LNCAP (cell line): ENCODE results near the gene TIMM9.

Experiments
- CTCF ChIP-seq: fragments of 450-650 bp; IDR thresholded peaks from 2 replicates; pipeline ENCODE4 v1.5.1; 2017; ENCODE audit warnings: mild to moderate bottlenecking

Gene TIMM9

GRCh38 chr14:58426670-58427280, 556 bp downstream of the TIMM9 start:
- no peak for TF ChIP-seq CTCF

GRCh38 chr14:58415636-58416547, 11.4 kb downstream of the TIMM9 start:
- no peak for TF ChIP-seq CTCF

DNA sequence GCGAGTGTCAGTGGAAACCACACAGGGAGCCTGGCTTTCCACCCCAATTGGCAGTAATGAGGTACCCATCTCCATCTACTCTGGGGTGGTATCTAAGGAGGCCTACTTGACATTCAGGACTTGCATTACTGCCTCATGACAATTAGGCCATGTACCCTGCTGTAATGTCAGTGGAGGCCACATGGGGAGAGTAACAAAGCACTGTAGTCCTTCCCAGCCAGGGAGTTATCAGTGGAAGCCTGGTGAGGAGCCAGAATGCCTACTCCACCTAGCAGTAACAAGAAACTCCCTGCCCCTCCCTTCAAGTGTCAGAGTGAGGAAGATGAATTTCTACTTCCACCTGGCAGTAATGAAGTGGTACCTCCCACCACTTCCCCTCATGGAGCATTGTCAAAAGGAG, 12.5 kb downstream of the TIMM9 start:
- no peak for TF ChIP-seq CTCF

- no peak for TF ChIP-seq CTCF
These were observed 18.6 kb downstream of the TIMM9 start for GRCh38 chr14:58408681-58409215.

- peak; percentile 19; the same call in 1 of the 2 replicates for TF ChIP-seq CTCF
These were observed 25.7 kb downstream of the TIMM9 start for GRCh38 chr14:58401587-58401986.

- no peak for TF ChIP-seq CTCF
These were observed 28.4 kb downstream of the TIMM9 start for GRCh38 chr14:58398895-58399294.

DNA sequence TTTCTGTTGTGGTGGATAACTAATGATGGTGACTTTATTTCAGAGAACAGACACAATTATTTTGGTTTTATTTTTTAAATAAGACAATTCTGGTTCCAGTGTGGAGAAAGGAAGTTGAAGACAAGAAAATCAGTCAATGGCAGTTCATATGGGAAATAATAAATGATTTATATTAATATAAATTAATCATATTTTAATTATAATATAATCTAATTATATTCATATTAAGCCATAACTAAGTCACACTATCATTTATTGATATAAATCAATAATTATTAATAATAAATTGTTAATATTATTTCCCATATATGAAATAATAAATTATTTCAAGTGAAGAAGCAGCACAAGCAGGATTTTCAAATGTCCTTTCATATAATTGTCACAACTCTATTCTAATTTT, 28.8 kb downstream of the TIMM9 start:
- no peak for TF ChIP-seq CTCF
